Measurements from ENCODE around the gene TPK1.

DNA sequence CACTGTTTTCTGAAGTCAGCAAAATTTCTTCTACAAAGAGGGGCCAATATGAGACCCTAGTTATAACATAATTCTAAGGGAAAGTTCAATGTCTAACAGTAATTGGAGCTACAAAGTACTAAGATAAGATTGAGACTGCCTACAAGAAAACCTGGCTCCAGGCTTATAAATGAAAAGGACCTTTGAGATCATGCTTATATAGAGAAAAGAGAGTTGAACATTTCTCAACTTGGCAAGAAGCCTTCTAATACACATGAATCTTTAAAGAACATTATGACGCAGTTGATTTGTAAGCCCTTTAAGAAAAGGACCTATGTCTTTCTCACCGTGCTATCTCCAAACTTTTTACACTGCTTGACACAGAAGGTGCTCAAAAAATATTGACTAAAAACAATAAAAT, 87.9 kb downstream of the TPK1 start:
- TF ChIP-seq, protein P1, sequence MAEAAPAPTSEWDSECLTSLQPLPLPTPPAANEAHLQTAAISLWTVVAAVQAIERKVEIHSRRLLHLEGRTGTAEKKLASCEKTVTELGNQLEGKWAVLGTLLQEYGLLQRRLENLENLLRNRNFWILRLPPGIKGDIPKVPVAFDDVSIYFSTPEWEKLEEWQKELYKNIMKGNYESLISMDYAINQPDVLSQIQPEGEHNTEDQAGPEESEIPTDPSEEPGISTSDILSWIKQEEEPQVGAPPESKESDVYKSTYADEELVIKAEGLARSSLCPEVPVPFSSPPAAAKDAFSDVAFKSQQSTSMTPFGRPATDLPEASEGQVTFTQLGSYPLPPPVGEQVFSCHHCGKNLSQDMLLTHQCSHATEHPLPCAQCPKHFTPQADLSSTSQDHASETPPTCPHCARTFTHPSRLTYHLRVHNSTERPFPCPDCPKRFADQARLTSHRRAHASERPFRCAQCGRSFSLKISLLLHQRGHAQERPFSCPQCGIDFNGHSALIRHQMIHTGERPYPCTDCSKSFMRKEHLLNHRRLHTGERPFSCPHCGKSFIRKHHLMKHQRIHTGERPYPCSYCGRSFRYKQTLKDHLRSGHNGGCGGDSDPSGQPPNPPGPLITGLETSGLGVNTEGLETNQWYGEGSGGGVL (tag by site-specific recombination; IDR thresholded peaks at IDR 0.05): no peak
- TF ChIP-seq ZNF549 (tag by site-specific recombination; IDR thresholded peaks at IDR 0.05): no peak
- TF ChIP-seq, protein P2, sequence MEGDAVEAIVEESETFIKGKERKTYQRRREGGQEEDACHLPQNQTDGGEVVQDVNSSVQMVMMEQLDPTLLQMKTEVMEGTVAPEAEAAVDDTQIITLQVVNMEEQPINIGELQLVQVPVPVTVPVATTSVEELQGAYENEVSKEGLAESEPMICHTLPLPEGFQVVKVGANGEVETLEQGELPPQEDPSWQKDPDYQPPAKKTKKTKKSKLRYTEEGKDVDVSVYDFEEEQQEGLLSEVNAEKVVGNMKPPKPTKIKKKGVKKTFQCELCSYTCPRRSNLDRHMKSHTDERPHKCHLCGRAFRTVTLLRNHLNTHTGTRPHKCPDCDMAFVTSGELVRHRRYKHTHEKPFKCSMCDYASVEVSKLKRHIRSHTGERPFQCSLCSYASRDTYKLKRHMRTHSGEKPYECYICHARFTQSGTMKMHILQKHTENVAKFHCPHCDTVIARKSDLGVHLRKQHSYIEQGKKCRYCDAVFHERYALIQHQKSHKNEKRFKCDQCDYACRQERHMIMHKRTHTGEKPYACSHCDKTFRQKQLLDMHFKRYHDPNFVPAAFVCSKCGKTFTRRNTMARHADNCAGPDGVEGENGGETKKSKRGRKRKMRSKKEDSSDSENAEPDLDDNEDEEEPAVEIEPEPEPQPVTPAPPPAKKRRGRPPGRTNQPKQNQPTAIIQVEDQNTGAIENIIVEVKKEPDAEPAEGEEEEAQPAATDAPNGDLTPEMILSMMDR (tag by site-specific recombination; IDR thresholded peaks at IDR 0.05): no peak
- TF ChIP-seq, protein P3, sequence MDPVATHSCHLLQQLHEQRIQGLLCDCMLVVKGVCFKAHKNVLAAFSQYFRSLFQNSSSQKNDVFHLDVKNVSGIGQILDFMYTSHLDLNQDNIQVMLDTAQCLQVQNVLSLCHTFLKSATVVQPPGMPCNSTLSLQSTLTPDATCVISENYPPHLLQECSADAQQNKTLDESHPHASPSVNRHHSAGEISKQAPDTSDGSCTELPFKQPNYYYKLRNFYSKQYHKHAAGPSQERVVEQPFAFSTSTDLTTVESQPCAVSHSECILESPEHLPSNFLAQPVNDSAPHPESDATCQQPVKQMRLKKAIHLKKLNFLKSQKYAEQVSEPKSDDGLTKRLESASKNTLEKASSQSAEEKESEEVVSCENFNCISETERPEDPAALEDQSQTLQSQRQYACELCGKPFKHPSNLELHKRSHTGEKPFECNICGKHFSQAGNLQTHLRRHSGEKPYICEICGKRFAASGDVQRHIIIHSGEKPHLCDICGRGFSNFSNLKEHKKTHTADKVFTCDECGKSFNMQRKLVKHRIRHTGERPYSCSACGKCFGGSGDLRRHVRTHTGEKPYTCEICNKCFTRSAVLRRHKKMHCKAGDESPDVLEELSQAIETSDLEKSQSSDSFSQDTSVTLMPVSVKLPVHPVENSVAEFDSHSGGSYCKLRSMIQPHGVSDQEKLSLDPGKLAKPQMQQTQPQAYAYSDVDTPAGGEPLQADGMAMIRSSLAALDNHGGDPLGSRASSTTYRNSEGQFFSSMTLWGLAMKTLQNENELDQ (tag by site-specific recombination; IDR thresholded peaks at IDR 0.05; ENCODE audit: low read depth): no peak
- TF ChIP-seq, protein P4, sequence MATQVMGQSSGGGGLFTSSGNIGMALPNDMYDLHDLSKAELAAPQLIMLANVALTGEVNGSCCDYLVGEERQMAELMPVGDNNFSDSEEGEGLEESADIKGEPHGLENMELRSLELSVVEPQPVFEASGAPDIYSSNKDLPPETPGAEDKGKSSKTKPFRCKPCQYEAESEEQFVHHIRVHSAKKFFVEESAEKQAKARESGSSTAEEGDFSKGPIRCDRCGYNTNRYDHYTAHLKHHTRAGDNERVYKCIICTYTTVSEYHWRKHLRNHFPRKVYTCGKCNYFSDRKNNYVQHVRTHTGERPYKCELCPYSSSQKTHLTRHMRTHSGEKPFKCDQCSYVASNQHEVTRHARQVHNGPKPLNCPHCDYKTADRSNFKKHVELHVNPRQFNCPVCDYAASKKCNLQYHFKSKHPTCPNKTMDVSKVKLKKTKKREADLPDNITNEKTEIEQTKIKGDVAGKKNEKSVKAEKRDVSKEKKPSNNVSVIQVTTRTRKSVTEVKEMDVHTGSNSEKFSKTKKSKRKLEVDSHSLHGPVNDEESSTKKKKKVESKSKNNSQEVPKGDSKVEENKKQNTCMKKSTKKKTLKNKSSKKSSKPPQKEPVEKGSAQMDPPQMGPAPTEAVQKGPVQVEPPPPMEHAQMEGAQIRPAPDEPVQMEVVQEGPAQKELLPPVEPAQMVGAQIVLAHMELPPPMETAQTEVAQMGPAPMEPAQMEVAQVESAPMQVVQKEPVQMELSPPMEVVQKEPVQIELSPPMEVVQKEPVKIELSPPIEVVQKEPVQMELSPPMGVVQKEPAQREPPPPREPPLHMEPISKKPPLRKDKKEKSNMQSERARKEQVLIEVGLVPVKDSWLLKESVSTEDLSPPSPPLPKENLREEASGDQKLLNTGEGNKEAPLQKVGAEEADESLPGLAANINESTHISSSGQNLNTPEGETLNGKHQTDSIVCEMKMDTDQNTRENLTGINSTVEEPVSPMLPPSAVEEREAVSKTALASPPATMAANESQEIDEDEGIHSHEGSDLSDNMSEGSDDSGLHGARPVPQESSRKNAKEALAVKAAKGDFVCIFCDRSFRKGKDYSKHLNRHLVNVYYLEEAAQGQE (tag by site-specific recombination; IDR thresholded peaks at IDR 0.05): no peak
- TF ChIP-seq BCL11B (tag by site-specific recombination; IDR thresholded peaks at IDR 0.05; ENCODE audit: low read depth): no peak
- no peak for TF ChIP-seq HOXD13 (CRISPR knock-in tag; IDR thresholded peaks at IDR 0.05; ENCODE audit: borderline replicate concordance)
- no peak for TF ChIP-seq ZNF274 (IDR thresholded peaks at IDR 0.05; ENCODE audit: low read length)
- no peak for TF ChIP-seq ZNF274 (tag by site-specific recombination; IDR thresholded peaks at IDR 0.05; ENCODE audit: borderline replicate concordance)
- no peak for TF ChIP-seq ZBTB7A (tag by site-specific recombination; IDR thresholded peaks at IDR 0.05; ENCODE audit: low read depth)
- TF ChIP-seq ZSCAN16 (tag by site-specific recombination; IDR thresholded peaks at IDR 0.05): no peak
- TF ChIP-seq, protein P5, sequence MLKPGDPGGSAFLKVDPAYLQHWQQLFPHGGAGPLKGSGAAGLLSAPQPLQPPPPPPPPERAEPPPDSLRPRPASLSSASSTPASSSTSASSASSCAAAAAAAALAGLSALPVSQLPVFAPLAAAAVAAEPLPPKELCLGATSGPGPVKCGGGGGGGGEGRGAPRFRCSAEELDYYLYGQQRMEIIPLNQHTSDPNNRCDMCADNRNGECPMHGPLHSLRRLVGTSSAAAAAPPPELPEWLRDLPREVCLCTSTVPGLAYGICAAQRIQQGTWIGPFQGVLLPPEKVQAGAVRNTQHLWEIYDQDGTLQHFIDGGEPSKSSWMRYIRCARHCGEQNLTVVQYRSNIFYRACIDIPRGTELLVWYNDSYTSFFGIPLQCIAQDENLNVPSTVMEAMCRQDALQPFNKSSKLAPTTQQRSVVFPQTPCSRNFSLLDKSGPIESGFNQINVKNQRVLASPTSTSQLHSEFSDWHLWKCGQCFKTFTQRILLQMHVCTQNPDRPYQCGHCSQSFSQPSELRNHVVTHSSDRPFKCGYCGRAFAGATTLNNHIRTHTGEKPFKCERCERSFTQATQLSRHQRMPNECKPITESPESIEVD (tag by site-specific recombination; IDR thresholded peaks at IDR 0.05): no peak
- TF ChIP-seq ZNF768 (tag by site-specific recombination; IDR thresholded peaks at IDR 0.05): no peak
- no peak for TF ChIP-seq ZXDB (tag by site-specific recombination; IDR thresholded peaks at IDR 0.05)
- TF ChIP-seq ZNF146 (tag by site-specific recombination; IDR thresholded peaks at IDR 0.05): no peak

Data from HEK293 (cell line).